Measurements from ENCODE around the gene USH2A. TPM values are rescaled to one million over a fixed set of nuclear protein-coding genes. Genes with fewer than 3 reads are reported as not detected.

The USH2A gene
- total RNA-seq, 4 donors from 2014 or later = under 0.01 to 1.0 (median under 0.01) TPM; not detected in 1

DNA sequence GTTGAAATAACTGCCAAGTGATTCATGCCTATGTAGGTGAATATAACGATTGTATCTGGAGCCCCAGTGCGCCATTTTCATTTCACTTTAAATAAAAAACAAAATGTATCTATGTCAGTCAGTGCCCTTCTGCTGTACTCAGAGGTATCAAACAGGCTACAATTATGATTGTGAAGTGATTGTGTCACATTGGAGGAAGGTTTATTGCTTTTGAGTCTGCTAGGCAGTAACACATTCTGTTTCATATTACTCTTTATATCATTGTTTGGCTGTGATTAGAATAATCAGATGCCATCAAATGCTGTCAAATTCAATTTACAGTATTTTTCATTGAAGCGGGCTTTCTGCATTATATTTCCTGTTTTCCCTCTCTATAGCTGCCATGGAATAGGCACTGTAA lies 684.2 kb downstream of the USH2A start:
- TF ChIP-seq, protein P1, sequence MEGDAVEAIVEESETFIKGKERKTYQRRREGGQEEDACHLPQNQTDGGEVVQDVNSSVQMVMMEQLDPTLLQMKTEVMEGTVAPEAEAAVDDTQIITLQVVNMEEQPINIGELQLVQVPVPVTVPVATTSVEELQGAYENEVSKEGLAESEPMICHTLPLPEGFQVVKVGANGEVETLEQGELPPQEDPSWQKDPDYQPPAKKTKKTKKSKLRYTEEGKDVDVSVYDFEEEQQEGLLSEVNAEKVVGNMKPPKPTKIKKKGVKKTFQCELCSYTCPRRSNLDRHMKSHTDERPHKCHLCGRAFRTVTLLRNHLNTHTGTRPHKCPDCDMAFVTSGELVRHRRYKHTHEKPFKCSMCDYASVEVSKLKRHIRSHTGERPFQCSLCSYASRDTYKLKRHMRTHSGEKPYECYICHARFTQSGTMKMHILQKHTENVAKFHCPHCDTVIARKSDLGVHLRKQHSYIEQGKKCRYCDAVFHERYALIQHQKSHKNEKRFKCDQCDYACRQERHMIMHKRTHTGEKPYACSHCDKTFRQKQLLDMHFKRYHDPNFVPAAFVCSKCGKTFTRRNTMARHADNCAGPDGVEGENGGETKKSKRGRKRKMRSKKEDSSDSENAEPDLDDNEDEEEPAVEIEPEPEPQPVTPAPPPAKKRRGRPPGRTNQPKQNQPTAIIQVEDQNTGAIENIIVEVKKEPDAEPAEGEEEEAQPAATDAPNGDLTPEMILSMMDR (IDR thresholded peaks at IDR 0.05) = no peak
- H3K4me3 ChIP-seq = no peak overlapping the region
- H3K27ac ChIP-seq = no peak overlapping the region
- H3K9me3 ChIP-seq = peaks cover 0 to 13% (median 2%) of the 10 kb centered on the region in 4 donors
- no peaks in the 10 kb centered on the region for H3K36me3 ChIP-seq
- no peaks in the 10 kb centered on the region for H3K27me3 ChIP-seq
- DNase-seq (ENCODE audit: low spot score in 2 of 2) = no peak
- H3K4me1 ChIP-seq = no peaks in the 10 kb centered on the region
- 72 to 77% methylated on average over 3 of the region's 3 CpGs for WGBS, 2 donors

DNA sequence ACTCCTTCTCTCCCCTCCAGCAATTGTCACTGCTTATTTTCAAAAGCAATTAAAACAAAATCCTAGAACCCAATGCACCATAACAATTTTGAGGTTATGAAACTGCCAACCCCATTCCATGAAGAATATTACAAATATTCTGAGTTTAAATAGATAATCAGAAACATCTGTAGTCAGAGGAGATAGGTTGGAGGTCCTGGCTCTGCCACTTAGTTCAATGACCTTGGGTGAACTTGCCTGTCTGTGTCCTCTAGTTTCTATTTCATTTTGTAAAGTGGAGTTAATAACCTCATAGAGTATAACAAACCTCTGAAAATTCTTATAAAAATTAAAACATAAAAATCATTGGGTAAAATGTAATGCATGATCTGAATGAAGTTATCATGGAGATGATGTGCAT lies 691.5 kb downstream of the USH2A start:
- H3K27me3 ChIP-seq = no peaks in the 10 kb centered on the region
- H3K36me3 ChIP-seq = no peaks in the 10 kb centered on the region
- no peak for DNase-seq (ENCODE audit: low spot score in 2 of 2)
- H3K4me3 ChIP-seq = no peak overlapping the region
- no peak overlapping the region for H3K27ac ChIP-seq
- no peaks in the 10 kb centered on the region for H3K4me1 ChIP-seq
- H3K9me3 ChIP-seq = peaks cover 0 to 19% (median 2%) of the 10 kb centered on the region in 4 donors
- TF ChIP-seq, protein P1 (IDR thresholded peaks at IDR 0.05) = no peak
- no peak for TF ChIP-seq POLR2A (IDR thresholded peaks at IDR 0.05)
- no peak for TF ChIP-seq EP300 (IDR thresholded peaks at IDR 0.05)

DNA sequence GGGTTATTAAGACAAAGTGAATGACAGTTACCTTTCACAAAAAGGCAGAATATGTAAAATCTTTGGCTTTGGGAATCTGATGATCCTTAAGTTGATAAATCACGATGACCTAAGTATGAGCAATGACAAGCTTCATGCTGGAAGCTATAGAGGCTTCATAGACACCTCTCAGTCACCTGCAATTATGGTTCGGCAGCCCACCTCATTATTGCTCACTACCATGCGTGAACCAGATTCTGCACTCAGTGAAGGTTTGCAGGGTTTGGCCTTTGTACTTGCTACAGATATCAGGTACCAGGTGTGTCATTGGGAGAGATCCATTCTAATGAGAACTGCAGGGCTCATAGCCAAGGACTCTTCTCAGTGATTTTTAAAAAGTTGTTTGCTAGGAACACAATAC lies 692.6 kb downstream of the USH2A start:
- Histone ChIP-seq H3K9me3 (peaks cover 0 to 19% (median 2%) of the 10 kb centered on the region in 4 donors), H3K4me3 (no peak overlapping the region), H3K4me1 (no peaks in the 10 kb centered on the region), H3K27me3 (no peaks in the 10 kb centered on the region), H3K27ac (no peak overlapping the region), H3K36me3 (no peaks in the 10 kb centered on the region)
- DNase-seq (ENCODE audit: low spot score in 2 of 2) = no peak
- TF ChIP-seq EP300 (IDR thresholded peaks at IDR 0.05) (no peak), POLR2A (IDR thresholded peaks at IDR 0.05) (no peak)
- TF ChIP-seq, protein P1 (IDR thresholded peaks at IDR 0.05) = no peak
- WGBS, 2 donors = 86 to 92% methylated on average over 3 of the region's 3 CpGs

DNA sequence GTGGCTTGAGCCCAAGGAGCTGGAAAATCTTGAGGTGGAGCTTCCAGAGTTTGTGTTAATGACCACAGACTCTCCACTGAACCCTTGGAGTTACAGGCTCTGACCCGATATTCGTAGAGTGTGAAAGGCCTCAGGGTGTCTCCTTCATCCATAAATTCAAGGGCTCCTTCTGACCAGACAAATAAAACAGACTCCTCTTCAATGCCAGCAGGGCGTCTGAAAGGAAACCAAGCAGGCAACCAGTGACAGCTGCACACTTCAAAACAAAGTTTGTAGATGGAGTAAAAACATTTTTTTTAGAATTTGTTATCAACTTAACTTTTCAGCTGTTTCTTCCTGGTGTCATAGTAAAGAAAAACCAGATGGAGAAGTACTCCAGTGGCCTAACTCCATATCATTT lies 695.1 kb downstream of the USH2A start:
- no peak for DNase-seq (ENCODE audit: low spot score in 2 of 2)
- no peak for TF ChIP-seq EP300 (IDR thresholded peaks at IDR 0.05)
- TF ChIP-seq POLR2A (IDR thresholded peaks at IDR 0.05) = no peak
- TF ChIP-seq, protein P1 (IDR thresholded peaks at IDR 0.05) = no peak
- H3K27ac ChIP-seq = no peak overlapping the region
- H3K36me3 ChIP-seq = no peaks in the 10 kb centered on the region
- WGBS, 2 donors = 26 to 46% methylated on average over 3 of the region's 3 CpGs
- H3K4me3 ChIP-seq = no peak overlapping the region
- H3K9me3 ChIP-seq = no peaks in the 10 kb centered on the region
- no peaks in the 10 kb centered on the region for H3K4me1 ChIP-seq
- no peaks in the 10 kb centered on the region for H3K27me3 ChIP-seq

DNA sequence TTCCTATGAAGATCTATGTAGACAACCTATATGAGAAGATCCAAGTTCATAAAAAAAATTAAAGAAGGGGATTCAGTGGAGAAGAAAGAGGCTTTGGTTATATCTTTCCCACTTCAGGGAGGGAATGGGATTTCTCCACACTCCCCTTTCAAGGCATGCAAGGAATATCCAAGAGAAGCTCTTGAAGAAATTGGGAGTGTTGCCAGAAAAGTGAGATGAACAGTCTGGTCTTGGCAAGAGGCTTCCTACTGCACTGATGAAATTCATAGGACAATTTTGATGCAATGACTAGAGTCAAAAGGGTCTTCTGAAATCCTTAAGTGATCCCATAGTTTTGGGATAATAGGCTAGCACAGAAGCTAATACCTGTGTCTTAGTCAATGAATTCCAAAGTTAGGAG lies 703.1 kb downstream of the USH2A start:
- TF ChIP-seq POLR2A (IDR thresholded peaks at IDR 0.05) (no peak), EP300 (IDR thresholded peaks at IDR 0.05) (no peak)
- TF ChIP-seq, protein P1 (IDR thresholded peaks at IDR 0.05) = no peak
- H3K27ac ChIP-seq = no peak overlapping the region
- DNase-seq (ENCODE audit: low spot score in 2 of 2) = no peak
- H3K4me1 ChIP-seq = no peaks in the 10 kb centered on the region
- no peaks in the 10 kb centered on the region for H3K36me3 ChIP-seq
- no peaks in the 10 kb centered on the region for H3K9me3 ChIP-seq
- H3K4me3 ChIP-seq = no peak overlapping the region
- H3K27me3 ChIP-seq = no peaks in the 10 kb centered on the region

Data from tibial nerve (tissue), 4 donors.